ENCODE measurements around the gene SLIT3.

The SLIT3 gene

GRCh38 chr5:169029661-169030274 lies 271.2 kb downstream of the SLIT3 start:
- no peak overlapping the region for H3K27ac ChIP-seq (ENCODE audit: low read depth, low read length)
- TF ChIP-seq, protein P1, sequence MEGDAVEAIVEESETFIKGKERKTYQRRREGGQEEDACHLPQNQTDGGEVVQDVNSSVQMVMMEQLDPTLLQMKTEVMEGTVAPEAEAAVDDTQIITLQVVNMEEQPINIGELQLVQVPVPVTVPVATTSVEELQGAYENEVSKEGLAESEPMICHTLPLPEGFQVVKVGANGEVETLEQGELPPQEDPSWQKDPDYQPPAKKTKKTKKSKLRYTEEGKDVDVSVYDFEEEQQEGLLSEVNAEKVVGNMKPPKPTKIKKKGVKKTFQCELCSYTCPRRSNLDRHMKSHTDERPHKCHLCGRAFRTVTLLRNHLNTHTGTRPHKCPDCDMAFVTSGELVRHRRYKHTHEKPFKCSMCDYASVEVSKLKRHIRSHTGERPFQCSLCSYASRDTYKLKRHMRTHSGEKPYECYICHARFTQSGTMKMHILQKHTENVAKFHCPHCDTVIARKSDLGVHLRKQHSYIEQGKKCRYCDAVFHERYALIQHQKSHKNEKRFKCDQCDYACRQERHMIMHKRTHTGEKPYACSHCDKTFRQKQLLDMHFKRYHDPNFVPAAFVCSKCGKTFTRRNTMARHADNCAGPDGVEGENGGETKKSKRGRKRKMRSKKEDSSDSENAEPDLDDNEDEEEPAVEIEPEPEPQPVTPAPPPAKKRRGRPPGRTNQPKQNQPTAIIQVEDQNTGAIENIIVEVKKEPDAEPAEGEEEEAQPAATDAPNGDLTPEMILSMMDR (IDR thresholded peaks at IDR 0.05; ENCODE audit: insufficient read depth, low read length, poor library complexity, severe bottlenecking) = no peak
- no peak for TF ChIP-seq EZH2phosphoT487 (conservative IDR thresholded peaks at IDR 0.05; ENCODE audit: low read length)
- H3F3A ChIP-seq (ENCODE audit: insufficient read depth) = no peaks in the 10 kb centered on the region
- no peaks in the 10 kb centered on the region for H3K27me3 ChIP-seq (ENCODE audit: low read length)
- no peak overlapping the region for H3K9ac ChIP-seq (ENCODE audit: low read length)
- H2AFZ ChIP-seq (ENCODE audit: low read depth, low read length, severe bottlenecking) = no peak overlapping the region
- H3K9me2 ChIP-seq (replicated peaks; ENCODE audit: insufficient read depth, low read length) = no peaks in the 10 kb centered on the region
- no peaks in the 10 kb centered on the region for H3K9me3 ChIP-seq (ENCODE audit: insufficient read depth, low read length)
- H3K4me2 ChIP-seq (ENCODE audit: low read depth, low read length, poor library complexity, severe bottlenecking) = no peak overlapping the region
- H3K36me3 ChIP-seq (ENCODE audit: low read length) = no peaks in the 10 kb centered on the region
- H3K4me3 ChIP-seq (ENCODE audit: insufficient read depth, low read length, poor library complexity, severe bottlenecking) = no peak overlapping the region
- no peaks in the 10 kb centered on the region for H3K79me2 ChIP-seq (ENCODE audit: insufficient read depth, low read length)
- H4K20me1 ChIP-seq (ENCODE audit: low read depth, low read length) = no peaks in the 10 kb centered on the region

- Histone ChIP-seq H3K9me2 (replicated peaks; ENCODE audit: insufficient read depth, low read length) (no peaks in the 10 kb centered on the region), H4K20me1 (ENCODE audit: low read depth, low read length) (no peaks in the 10 kb centered on the region), H3F3A (ENCODE audit: insufficient read depth) (no peaks in the 10 kb centered on the region), H3K27me3 (ENCODE audit: low read length) (no peaks in the 10 kb centered on the region), H2AFZ (ENCODE audit: low read depth, low read length, severe bottlenecking) (no peak overlapping the region), H3K9me3 (ENCODE audit: insufficient read depth, low read length) (no peaks in the 10 kb centered on the region), H3K9ac (ENCODE audit: low read length) (no peak overlapping the region), H3K4me3 (ENCODE audit: insufficient read depth, low read length, poor library complexity, severe bottlenecking) (no peak overlapping the region), H3K79me2 (ENCODE audit: insufficient read depth, low read length) (no peaks in the 10 kb centered on the region), H3K36me3 (ENCODE audit: low read length) (no peaks in the 10 kb centered on the region), H3K27ac (ENCODE audit: low read depth, low read length) (no peak overlapping the region), H3K4me2 (ENCODE audit: low read depth, low read length, poor library complexity, severe bottlenecking) (no peak overlapping the region)
- TF ChIP-seq EZH2phosphoT487 (conservative IDR thresholded peaks at IDR 0.05; ENCODE audit: low read length) = no peak
- TF ChIP-seq, protein P1 (IDR thresholded peaks at IDR 0.05; ENCODE audit: insufficient read depth, low read length, poor library complexity, severe bottlenecking) = no peak
These were observed 271.9 kb downstream of the SLIT3 start for GRCh38 chr5:169029037-169029436.

DNA sequence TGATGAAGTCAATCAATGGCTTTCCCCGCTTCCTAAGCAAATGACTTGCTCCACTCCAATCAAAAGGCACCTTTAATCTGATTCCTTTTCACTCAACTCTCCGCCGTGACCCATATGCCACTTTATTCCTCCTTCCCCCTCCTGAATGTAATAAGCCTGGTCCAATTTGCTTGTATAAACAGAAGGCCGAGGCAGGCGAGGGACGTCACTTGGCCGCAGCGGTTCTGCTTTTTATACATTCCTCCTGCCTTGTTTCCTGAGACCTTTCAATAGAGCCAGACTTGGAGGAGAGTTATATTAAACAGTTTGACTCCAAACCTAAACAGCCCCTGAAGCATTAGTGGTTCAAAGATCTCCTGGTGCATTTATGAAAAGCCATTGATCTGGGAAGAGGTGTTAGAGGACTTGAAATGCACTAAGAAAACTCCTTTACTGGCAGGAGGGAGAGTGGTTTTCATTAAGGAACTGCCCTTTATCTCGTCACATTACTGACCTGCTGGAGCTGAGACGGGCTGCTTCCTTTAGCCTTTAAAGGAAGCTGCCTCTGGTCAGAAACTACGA lies 273.4 kb downstream of the SLIT3 start:
- Histone ChIP-seq H3K9me3 (ENCODE audit: insufficient read depth, low read length) (no peaks in the 10 kb centered on the region), H3K36me3 (ENCODE audit: low read length) (no peaks in the 10 kb centered on the region), H3K27me3 (ENCODE audit: low read length) (no peaks in the 10 kb centered on the region), H3K27ac (ENCODE audit: low read depth, low read length) (no peak overlapping the region), H2AFZ (ENCODE audit: low read depth, low read length, severe bottlenecking) (no peak overlapping the region), H3K9me2 (replicated peaks; ENCODE audit: insufficient read depth, low read length) (no peaks in the 10 kb centered on the region), H4K20me1 (ENCODE audit: low read depth, low read length) (no peaks in the 10 kb centered on the region), H3K4me3 (ENCODE audit: insufficient read depth, low read length, poor library complexity, severe bottlenecking) (no peak overlapping the region), H3K79me2 (ENCODE audit: insufficient read depth, low read length) (no peaks in the 10 kb centered on the region), H3K4me2 (ENCODE audit: low read depth, low read length, poor library complexity, severe bottlenecking) (no peak overlapping the region), H3F3A (ENCODE audit: insufficient read depth) (no peaks in the 10 kb centered on the region), H3K9ac (ENCODE audit: low read length) (no peak overlapping the region)
- TF ChIP-seq, protein P1 (IDR thresholded peaks at IDR 0.05; ENCODE audit: insufficient read depth, low read length, poor library complexity, severe bottlenecking) = no peak
- TF ChIP-seq EZH2phosphoT487 (conservative IDR thresholded peaks at IDR 0.05; ENCODE audit: low read length) = no peak

All from SU-DHL-6 (cell line).